Panc1 (cell line): ENCODE measurements around the gene FCN2. TPM values are rescaled to one million over a fixed set of nuclear protein-coding genes. Genes with fewer than 3 reads are reported as not detected.

Source experiments
- ATAC-seq: fragments of 200-7000 bp; cut with Tn5 transposase; 2 replicates; pipeline ENCODE4 v1.9.1; 2020; ENCODE audit warnings: mild to moderate bottlenecking, moderate library complexity
- BruUV-seq: library from RNA; stranded (reverse); fragments of 400-500 nt; replicated peaks from 2 replicates; lab custom pipeline; 2021; lab: Mats Ljungman, UMichigan
- CTCF ChIA-PET: fragments of 300-600 bp; sonication (Branson Sonifier 250); formaldehyde crosslinking; loops from one replicate; lab custom pipeline; 2022; ENCODE audit warnings: antibody characterized with exemption; lab: Charles Lee
- POLR2A ChIA-PET: fragments of 300-600 bp; sonication (Branson Sonifier 250); formaldehyde crosslinking; loops from one replicate; lab custom pipeline; 2022; ENCODE audit warnings: antibody characterized with exemption; lab: Charles Lee
- DNase-seq: peaks from one replicate; pipeline ENCODE4 v3.0.0-alpha.2; 2010; ENCODE audit warnings: low read depth, low spot score
- H3K27ac ChIP-seq: 2 replicates; pipeline ENCODE4 v1.5.1; 2011; ENCODE audit warnings: mild to moderate bottlenecking, low read length, inconsistent platforms
- H3K27me3 ChIP-seq: fragments of 200-500 bp; sonication (Bioruptor generic); 2 replicates; pipeline ENCODE4 v1.6.0; 2014; ENCODE audit warnings: low read length, inconsistent platforms; ENCODE audit not compliant: control insufficient read depth, insufficient read depth
- H3K36me3 ChIP-seq: fragments of 200-500 bp; sonication (Bioruptor generic); 2 replicates; pipeline ENCODE4 v1.5.1; 2014; ENCODE audit warnings: inconsistent platforms, mild to moderate bottlenecking, low read length, moderate library complexity; ENCODE audit not compliant: control insufficient read depth, insufficient read depth
- H3K4me1 ChIP-seq: 2 replicates; pipeline ENCODE4 v1.5.1; 2011; ENCODE audit warnings: inconsistent platforms, mild to moderate bottlenecking, low read length, moderate library complexity; ENCODE audit not compliant: control insufficient read depth, insufficient read depth
- H3K4me3 ChIP-seq, 2 experiments: 2 replicates each; pipeline ENCODE4 v1.5.1; 2011 to 2012; ENCODE audit warnings: low read depth in 2 of 2, low read length in 2 of 2, mild to moderate bottlenecking in 2 of 2, inconsistent platforms in 1 of 2, moderate library complexity in 1 of 2
- H3K9me3 ChIP-seq: fragments of 200-500 bp; sonication (Bioruptor generic); 2 replicates; pipeline ENCODE4 v1.5.1; 2014; ENCODE audit warnings: low read depth, mild to moderate bottlenecking, inconsistent platforms, low read length, moderate library complexity; ENCODE audit not compliant: control insufficient read depth, insufficient read depth
- POLR2AphosphoS5 ChIP-seq: IDR thresholded peaks from 2 replicates; pipeline ENCODE4 v1.6.1; 2012; ENCODE audit warnings: mild to moderate bottlenecking, low read depth, low read length, moderate library complexity
- SIN3A ChIP-seq: IDR thresholded peaks from 2 replicates; pipeline ENCODE4 v1.6.1; 2012; ENCODE audit warnings: low read depth, mild to moderate bottlenecking, low read length, moderate library complexity, borderline replicate concordance; ENCODE audit not compliant: insufficient read depth
- TCF7L2 ChIP-seq: IDR thresholded peaks from 2 replicates; pipeline ENCODE4 v1.6.1; 2011; ENCODE audit warnings: mild to moderate bottlenecking, low read depth, low read length, inconsistent platforms
- in situ Hi-C: cut with HindIII; loops from 2 replicates; pipeline ENCODE4 v1.10.0; 2016; ENCODE audit warnings: low sequenced_read_pairs, low pct_unique_long_range_greater_than_20kb
- intact Hi-C: fragments of 100-400 bp; cut with micrococcal nuclease; formaldehyde crosslinking; loops from one replicate; pipeline ENCODE4 v1.10.0; 2022; ENCODE audit not compliant: unreplicated experiment
- total RNA-seq: library from RNA; stranded (reverse); gene quantifications from one replicate; pipeline ENCODE4 v1.2.1, GENCODE V29; 2021; ENCODE audit not compliant: unreplicated experiment
- TF ChIP-seq, protein P1 (sequence below), 2 experiments: IDR thresholded peaks; 2 replicates each; pipeline ENCODE4 v1.6.1; 2011 to 2012; ENCODE audit warnings: low read depth in 2 of 2, control low read depth in 1 of 2, low read length in 1 of 2, mild to moderate bottlenecking in 1 of 2, moderate library complexity in 1 of 2; ENCODE audit not compliant: insufficient read depth in 1 of 2
- TF ChIP-seq, protein P2 (sequence below): fragments of 450-650 bp; IDR thresholded peaks from 2 replicates; pipeline ENCODE4 v1.5.1; 2017; ENCODE audit warnings: mild to moderate bottlenecking

The FCN2 gene
- total RNA-seq, 1 experiment from 2014 or later = not detected

DNA sequence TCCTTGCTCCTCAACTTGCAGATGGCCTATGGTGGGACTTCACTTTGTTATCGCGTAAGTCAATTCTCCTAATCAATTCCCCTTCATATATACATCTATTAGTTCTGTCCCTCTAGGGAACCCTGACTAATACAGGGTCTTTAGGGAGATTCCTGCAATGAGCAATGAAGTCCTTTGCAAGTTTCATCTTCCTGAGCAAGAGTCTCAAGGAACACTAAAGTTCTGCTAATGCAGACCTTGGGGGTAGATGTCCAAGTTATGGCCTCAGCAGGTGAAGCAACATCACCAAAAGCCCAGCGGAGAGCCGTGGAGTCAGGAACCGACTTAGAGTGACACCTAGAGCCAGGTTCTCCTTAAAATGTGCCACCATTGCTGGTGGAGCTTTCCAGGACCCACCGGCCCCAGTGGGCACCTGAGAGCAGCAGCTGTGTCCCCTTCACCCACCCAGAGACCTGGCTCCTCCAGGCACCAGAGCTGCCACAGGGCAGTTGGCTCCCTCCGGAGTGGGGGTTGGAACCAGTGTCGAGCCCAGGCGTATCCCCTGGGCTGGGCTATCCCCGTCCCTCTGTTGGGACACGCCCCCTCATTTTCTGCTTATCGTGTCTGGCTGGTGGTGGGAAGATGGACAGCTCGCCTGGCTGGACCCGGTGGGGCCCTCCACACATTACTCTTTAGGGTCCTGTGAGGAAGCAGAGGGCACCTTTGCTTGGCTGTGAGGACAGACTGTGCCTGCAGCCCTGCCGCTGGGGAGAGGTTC, 48.0 kb downstream of the FCN2 start:
- Histone ChIP-seq H3K27ac (no peak overlapping the region), H3K27me3 (no peaks in the 10 kb centered on the region), H3K9me3 (no peaks in the 10 kb centered on the region), H3K36me3 (no peaks in the 10 kb centered on the region), H3K4me1 (no peaks in the 10 kb centered on the region), H3K4me3 (no peak overlapping the region)
- intact Hi-C loops = no loop called here
- ATAC-seq (no peak), DNase-seq (no peak)
- TF ChIP-seq, protein P1, sequence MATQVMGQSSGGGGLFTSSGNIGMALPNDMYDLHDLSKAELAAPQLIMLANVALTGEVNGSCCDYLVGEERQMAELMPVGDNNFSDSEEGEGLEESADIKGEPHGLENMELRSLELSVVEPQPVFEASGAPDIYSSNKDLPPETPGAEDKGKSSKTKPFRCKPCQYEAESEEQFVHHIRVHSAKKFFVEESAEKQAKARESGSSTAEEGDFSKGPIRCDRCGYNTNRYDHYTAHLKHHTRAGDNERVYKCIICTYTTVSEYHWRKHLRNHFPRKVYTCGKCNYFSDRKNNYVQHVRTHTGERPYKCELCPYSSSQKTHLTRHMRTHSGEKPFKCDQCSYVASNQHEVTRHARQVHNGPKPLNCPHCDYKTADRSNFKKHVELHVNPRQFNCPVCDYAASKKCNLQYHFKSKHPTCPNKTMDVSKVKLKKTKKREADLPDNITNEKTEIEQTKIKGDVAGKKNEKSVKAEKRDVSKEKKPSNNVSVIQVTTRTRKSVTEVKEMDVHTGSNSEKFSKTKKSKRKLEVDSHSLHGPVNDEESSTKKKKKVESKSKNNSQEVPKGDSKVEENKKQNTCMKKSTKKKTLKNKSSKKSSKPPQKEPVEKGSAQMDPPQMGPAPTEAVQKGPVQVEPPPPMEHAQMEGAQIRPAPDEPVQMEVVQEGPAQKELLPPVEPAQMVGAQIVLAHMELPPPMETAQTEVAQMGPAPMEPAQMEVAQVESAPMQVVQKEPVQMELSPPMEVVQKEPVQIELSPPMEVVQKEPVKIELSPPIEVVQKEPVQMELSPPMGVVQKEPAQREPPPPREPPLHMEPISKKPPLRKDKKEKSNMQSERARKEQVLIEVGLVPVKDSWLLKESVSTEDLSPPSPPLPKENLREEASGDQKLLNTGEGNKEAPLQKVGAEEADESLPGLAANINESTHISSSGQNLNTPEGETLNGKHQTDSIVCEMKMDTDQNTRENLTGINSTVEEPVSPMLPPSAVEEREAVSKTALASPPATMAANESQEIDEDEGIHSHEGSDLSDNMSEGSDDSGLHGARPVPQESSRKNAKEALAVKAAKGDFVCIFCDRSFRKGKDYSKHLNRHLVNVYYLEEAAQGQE (IDR thresholded peaks at IDR 0.05; ENCODE audit: insufficient read depth in 1 of 2, low read depth in 2 of 2, low read length in 1 of 2) = no peak
- TF ChIP-seq, protein P2, sequence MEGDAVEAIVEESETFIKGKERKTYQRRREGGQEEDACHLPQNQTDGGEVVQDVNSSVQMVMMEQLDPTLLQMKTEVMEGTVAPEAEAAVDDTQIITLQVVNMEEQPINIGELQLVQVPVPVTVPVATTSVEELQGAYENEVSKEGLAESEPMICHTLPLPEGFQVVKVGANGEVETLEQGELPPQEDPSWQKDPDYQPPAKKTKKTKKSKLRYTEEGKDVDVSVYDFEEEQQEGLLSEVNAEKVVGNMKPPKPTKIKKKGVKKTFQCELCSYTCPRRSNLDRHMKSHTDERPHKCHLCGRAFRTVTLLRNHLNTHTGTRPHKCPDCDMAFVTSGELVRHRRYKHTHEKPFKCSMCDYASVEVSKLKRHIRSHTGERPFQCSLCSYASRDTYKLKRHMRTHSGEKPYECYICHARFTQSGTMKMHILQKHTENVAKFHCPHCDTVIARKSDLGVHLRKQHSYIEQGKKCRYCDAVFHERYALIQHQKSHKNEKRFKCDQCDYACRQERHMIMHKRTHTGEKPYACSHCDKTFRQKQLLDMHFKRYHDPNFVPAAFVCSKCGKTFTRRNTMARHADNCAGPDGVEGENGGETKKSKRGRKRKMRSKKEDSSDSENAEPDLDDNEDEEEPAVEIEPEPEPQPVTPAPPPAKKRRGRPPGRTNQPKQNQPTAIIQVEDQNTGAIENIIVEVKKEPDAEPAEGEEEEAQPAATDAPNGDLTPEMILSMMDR = no peak
- no peak for TF ChIP-seq TCF7L2
- ChIA-PET POLR2A (no interaction called here), CTCF (no interaction called here)
- in situ Hi-C loops = no loop called here
- BruUV-seq = no TSS peak

DNA sequence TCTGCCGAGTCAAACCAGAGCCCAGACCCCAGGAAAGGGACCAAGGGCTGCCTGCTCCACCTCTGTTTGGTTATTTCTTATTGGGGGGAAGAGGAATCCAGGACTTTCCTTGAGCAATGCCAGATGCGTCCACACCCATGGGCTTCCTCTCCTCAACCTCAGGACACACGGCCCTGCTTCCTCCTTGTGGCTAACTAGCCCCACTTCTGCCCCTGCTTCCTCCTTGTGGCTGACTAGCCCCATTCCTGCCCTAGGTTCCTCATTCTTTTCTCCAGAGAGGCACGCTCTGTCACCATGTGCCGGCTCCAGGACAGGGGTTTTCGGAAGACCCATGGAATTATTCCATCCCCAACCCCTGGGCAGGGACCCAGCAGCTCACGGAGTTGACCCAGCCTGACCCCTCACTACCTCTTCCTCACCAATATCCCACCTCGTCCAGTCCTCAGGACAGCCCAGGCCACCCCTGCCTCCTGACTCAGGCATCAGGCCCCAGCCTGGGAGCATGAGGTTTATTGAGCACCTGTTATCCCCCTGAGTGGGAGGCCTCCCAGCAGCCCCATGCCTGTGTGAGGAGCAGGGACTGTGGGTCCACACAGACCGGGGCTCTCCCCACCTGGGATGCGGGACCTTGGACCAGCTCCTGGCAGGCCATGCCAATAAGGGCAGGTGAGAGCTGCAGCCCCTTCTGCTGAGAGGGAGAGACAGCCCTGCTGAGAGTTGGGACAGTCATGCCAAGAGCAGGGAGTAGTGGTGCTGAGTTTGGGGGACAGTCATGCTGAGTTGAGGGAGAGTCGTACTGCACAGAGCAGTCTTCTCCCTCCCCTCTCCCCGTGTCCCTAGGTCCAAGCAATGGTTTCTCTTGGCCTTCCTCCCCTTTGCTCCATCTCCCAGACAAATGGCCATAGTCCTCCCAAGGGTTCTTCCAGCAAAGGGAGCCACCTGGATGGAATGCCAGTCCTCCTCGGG, 48.9 kb downstream of the FCN2 start:
- intact Hi-C loops (no loop called here), in situ Hi-C loops (no loop called here)
- Histone ChIP-seq H3K27ac (no peak overlapping the region), H3K4me1 (no peaks in the 10 kb centered on the region), H3K4me3 (no peak overlapping the region), H3K36me3 (no peaks in the 10 kb centered on the region), H3K27me3 (no peaks in the 10 kb centered on the region), H3K9me3 (no peaks in the 10 kb centered on the region)
- TF ChIP-seq, protein P2 = no peak
- TF ChIP-seq, protein P1 (IDR thresholded peaks at IDR 0.05; ENCODE audit: insufficient read depth in 1 of 2, low read depth in 2 of 2, low read length in 1 of 2) = no peak
- TF ChIP-seq POLR2AphosphoS5 (no peak), SIN3A (no peak), TCF7L2 (no peak)
- CTCF ChIA-PET = no interaction called here
- ATAC-seq (no peak), DNase-seq (no peak)
- POLR2A ChIA-PET = no interaction called here
- BruUV-seq = no TSS peak
